ENCODE data around the gene HDHD5. TPM values are rescaled to one million over a fixed set of nuclear protein-coding genes. Genes with fewer than 3 reads are reported as not detected.
A peak's percentile ranks its signal among the peaks of the same experiment; 100 is the strongest.

HDHD5 gene
- total RNA-seq, 3 donors from 2014 or later (not counting 1 experiment from before 2014, with no cell fraction given), result 12.0 to 16.5 (median 13.5) TPM

DNA sequence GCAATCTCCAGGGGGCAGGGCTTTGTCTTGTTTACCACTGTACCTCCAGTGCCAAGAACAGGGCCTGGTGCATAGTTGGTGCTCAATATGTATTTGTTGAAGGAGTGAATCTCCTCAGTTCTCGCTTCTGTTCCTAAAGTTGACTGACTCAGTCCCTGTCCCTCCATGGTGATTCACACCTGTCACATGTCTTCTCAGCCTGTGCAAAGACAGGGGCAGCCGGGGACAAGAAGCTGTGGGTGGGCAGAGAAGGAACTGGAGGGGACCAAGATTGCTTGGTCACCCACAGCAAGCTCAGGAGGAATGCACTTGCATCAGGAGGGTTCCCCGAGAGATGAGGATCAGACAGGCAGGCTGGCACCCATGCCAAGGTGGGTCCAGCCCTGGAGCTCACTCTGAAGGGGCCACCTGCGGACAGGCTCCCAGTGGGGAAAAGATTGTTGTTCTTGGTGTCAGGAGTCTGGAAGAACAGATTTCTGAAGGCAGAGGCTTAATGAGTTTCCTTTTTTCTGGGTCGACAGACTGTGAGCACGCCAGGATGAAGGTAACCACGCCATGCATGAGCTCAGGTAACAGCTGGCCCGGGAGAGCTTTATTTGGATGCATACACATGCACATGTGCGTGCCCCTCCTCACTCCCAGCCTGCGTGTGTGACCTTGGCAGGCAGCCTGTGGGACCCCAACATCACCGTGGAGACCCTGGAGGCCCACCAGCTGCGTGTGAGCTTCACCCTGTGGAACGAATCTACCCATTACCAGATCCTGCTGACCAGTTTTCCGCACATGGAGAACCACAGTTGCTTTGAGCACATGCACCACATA lies 57.4 kb downstream of the HDHD5 start:
- no peaks in the 10 kb centered on the region for H3K9me3 Mint-ChIP-seq
- peaks cover 20% of the 10 kb centered on the region for H3K36me3 Mint-ChIP-seq
- H3K27ac ChIP-seq (ENCODE audit: low read length), result no peak overlapping the region
- WGBS (ENCODE audit: insufficient coverage), result 90% methylated on average over 14 of the region's 14 CpGs
- TF ChIP-seq, protein P1, sequence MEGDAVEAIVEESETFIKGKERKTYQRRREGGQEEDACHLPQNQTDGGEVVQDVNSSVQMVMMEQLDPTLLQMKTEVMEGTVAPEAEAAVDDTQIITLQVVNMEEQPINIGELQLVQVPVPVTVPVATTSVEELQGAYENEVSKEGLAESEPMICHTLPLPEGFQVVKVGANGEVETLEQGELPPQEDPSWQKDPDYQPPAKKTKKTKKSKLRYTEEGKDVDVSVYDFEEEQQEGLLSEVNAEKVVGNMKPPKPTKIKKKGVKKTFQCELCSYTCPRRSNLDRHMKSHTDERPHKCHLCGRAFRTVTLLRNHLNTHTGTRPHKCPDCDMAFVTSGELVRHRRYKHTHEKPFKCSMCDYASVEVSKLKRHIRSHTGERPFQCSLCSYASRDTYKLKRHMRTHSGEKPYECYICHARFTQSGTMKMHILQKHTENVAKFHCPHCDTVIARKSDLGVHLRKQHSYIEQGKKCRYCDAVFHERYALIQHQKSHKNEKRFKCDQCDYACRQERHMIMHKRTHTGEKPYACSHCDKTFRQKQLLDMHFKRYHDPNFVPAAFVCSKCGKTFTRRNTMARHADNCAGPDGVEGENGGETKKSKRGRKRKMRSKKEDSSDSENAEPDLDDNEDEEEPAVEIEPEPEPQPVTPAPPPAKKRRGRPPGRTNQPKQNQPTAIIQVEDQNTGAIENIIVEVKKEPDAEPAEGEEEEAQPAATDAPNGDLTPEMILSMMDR (IDR thresholded peaks at IDR 0.05), result no peak
- no peak overlapping the region for H3K27ac Mint-ChIP-seq
- peaks cover 76% of the 10 kb centered on the region for H3K36me3 ChIP-seq (ENCODE audit: control insufficient read depth, insufficient read depth, low read length)
- DNase-seq, result no peak
- H3K27me3 Mint-ChIP-seq (ENCODE audit: low read depth in 2 of 2), result no peaks in the 10 kb centered on the region
- ATAC-seq, result no peak
- H3K4me1 Mint-ChIP-seq, result peaks cover 37 to 40% of the 10 kb centered on the region in 2 donors
- H3K27me3 ChIP-seq (ENCODE audit: control insufficient read depth, insufficient read depth, low read length), result no peaks in the 10 kb centered on the region
- H3K4me1 ChIP-seq (ENCODE audit: control insufficient read depth, insufficient read depth, low read length), result peaks cover 53% of the 10 kb centered on the region
- intact Hi-C loops (cut with micrococcal nuclease), result no loop called here
- H3K4me3 Mint-ChIP-seq, result no peak overlapping the region
- H3K9me3 ChIP-seq (ENCODE audit: control insufficient read depth, insufficient read depth, low read length), result no peaks in the 10 kb centered on the region
- no peak overlapping the region for H3K4me3 ChIP-seq (ENCODE audit: low read length)

DNA sequence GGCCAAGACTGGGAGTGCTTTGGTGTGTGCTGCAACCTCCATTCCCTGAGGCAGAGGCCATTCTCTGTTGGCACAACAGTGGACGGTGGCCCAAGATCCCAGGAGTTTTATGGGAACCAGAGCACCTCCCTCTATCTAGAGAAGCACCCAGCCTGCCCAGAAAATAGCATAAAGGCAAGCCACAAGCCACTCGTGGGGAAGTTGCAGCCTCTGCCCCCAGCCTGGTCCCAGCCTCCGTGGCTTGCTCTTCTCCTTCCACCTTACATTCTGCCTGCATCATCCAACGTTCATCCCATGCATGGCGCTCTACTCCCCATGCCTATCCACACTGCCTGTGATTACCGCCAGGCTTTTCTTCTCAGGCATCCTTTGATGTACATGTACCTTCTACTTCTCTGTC lies 58.5 kb downstream of the HDHD5 start:
- DNase-seq (no peak), ATAC-seq (no peak)
- Mint-ChIP-seq H3K27ac (no peak overlapping the region), H3K4me3 (peak overlapping the region; percentile 68), H3K36me3 (peaks cover 20% of the 10 kb centered on the region), H3K27me3 (ENCODE audit: low read depth in 2 of 2) (no peaks in the 10 kb centered on the region), H3K9me3 (no peaks in the 10 kb centered on the region), H3K4me1 (peaks cover 37 to 40% of the 10 kb centered on the region in 2 donors)
- Histone ChIP-seq H3K4me1 (ENCODE audit: control insufficient read depth, insufficient read depth, low read length) (peaks cover 53% of the 10 kb centered on the region), H3K9me3 (ENCODE audit: control insufficient read depth, insufficient read depth, low read length) (no peaks in the 10 kb centered on the region), H3K4me3 (ENCODE audit: low read length) (no peak overlapping the region), H3K27me3 (ENCODE audit: control insufficient read depth, insufficient read depth, low read length) (no peaks in the 10 kb centered on the region), H3K27ac (ENCODE audit: low read length) (no peak overlapping the region), H3K36me3 (ENCODE audit: control insufficient read depth, insufficient read depth, low read length) (peaks cover 66% of the 10 kb centered on the region)
- 73% methylated on average over 6 of the region's 6 CpGs for WGBS (ENCODE audit: insufficient coverage)
- TF ChIP-seq, protein P1 (IDR thresholded peaks at IDR 0.05), result no peak
- intact Hi-C loops (cut with micrococcal nuclease), result no loop called here

DNA sequence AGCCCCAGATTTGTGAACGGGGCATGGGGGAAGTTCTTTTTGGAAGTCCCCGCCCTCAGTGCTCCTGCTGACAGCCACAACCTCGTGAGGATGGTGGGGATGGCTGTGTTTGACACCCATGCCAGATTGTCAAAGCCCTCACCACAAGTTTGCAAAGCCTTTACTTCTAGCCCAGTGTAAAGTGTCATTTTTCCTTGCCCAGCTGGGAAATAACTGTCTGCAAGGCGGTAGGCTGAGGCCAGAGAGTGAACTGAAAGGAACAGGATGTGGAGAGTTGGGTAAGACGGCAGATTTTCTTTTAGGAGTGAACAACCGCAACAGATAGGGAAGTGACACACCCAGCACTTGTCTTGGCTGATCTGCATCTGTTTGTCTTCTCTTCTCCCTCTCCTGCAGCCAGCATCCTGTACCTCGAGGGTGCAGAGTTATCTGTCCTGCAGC lies 60.7 kb downstream of the HDHD5 start:
- peaks cover 20% of the 10 kb centered on the region for H3K36me3 Mint-ChIP-seq
- H3K9me3 Mint-ChIP-seq, result no peaks in the 10 kb centered on the region
- Histone ChIP-seq H3K27me3 (ENCODE audit: control insufficient read depth, insufficient read depth, low read length) (no peaks in the 10 kb centered on the region), H3K36me3 (ENCODE audit: control insufficient read depth, insufficient read depth, low read length) (peaks cover 49% of the 10 kb centered on the region), H3K4me1 (ENCODE audit: control insufficient read depth, insufficient read depth, low read length) (peaks cover 53% of the 10 kb centered on the region), H3K27ac (ENCODE audit: low read length) (peak overlapping the region; percentile 20), H3K4me3 (ENCODE audit: low read length) (no peak overlapping the region), H3K9me3 (ENCODE audit: control insufficient read depth, insufficient read depth, low read length) (no peaks in the 10 kb centered on the region)
- ATAC-seq, result peak; percentile 77 to 95 (median 85)
- no peaks in the 10 kb centered on the region for H3K27me3 Mint-ChIP-seq (ENCODE audit: low read depth in 2 of 2)
- H3K4me3 Mint-ChIP-seq, result peak overlapping the region; percentile 67
- WGBS (ENCODE audit: insufficient coverage), result 1% methylated on average over 7 of the region's 7 CpGs
- peak; percentile 26 to 70 for DNase-seq
- intact Hi-C loops (cut with micrococcal nuclease), result no loop called here
- TF ChIP-seq, protein P1 (IDR thresholded peaks at IDR 0.05), result no peak
- H3K4me1 Mint-ChIP-seq, result peaks cover 47 to 48% of the 10 kb centered on the region in 2 donors
- H3K27ac Mint-ChIP-seq, result peak overlapping the region; percentile 34 to 37

Measured in natural killer cell (primary cell).